Right cardiac atrium (tissue), 5 donors: Measurements from ENCODE around the gene CEMIP2. TPM values are rescaled to one million over a fixed set of nuclear protein-coding genes. Genes with fewer than 3 reads are reported as not detected.

Source experiments
- ATAC-seq, 2 donors: fragments of 200-7000 bp; cut with Tn5 transposase; one replicate each; pipeline versions ENCODE4 v1.8.0 to v1.9.1; 2020; ENCODE audit warnings: moderate library complexity in 2 of 2, mild to moderate bottlenecking in 1 of 2
- DNase-seq, 3 donors: peaks; one replicate each; pipeline ENCODE4 v3.0.0-alpha.2; 2020
- H3K27ac ChIP-seq: one replicate; pipeline ENCODE4 v1.5.1; 2013; ENCODE audit warnings: mild to moderate bottlenecking, low read length, control low read depth, moderate library complexity
- H3K27me3 ChIP-seq: one replicate; pipeline ENCODE4 v1.6.1; 2013; ENCODE audit not compliant: control insufficient read depth, insufficient read depth
- H3K4me1 ChIP-seq: one replicate; pipeline ENCODE4 v1.6.1; 2013; ENCODE audit warnings: low read length; ENCODE audit not compliant: control insufficient read depth, insufficient read depth
- H3K4me3 ChIP-seq: one replicate; pipeline ENCODE4 v1.5.1; 2013; ENCODE audit warnings: low read length, control low read depth
- H3K9me3 ChIP-seq: one replicate; pipeline ENCODE4 v1.6.1; 2013; ENCODE audit warnings: low read length; ENCODE audit not compliant: control insufficient read depth
- WGBS: extraction: QIAGEN DNeasy Blood & Tissue Kit; methylation state at CpG from one replicate; pipeline ENCODE4 v1.1.7; 2013; 5-methylcytosine and 5-hydroxymethylcytosine counted together
- intact Hi-C, 4 donors: fragments of 100-400 bp; cut with DNase I; formaldehyde crosslinking; loops; one replicate each; pipeline versions ENCODE4 v1.11.0 to v1.14.0; 2022 to 2023
- polyA plus RNA-seq: library from polyadenylated mRNA; stranded (reverse); fragments of 200-250 nt; gene quantifications from one replicate; pipeline ENCODE4 v1.2.3, GENCODE V29; 2013
- total RNA-seq, 4 donors: library from RNA; stranded (reverse); fragmentation: NEBNext Ultra II Directional; extraction: Animal tissue kit (Norgen Biotek cat#: 25700); gene quantifications; one replicate each; pipeline ENCODE4 v1.2.1, GENCODE V29; 2021
- donor health status: healthy with polysubstance abuse.
- donor health status: DM: no; HTN: yes; CAD: no.
- donor health status: DM: no; HTN: no; CAD: no.
- donor health status: DM: no; HTN: yes; CAD: no; lungs with severe emphysema.
- donor health status: DM: yes; HTN: yes; CAD: no.

Gene CEMIP2
- total and polyA plus RNA-seq, 5 donors: 12.1 to 66.9 (median 39.9) TPM

DNA sequence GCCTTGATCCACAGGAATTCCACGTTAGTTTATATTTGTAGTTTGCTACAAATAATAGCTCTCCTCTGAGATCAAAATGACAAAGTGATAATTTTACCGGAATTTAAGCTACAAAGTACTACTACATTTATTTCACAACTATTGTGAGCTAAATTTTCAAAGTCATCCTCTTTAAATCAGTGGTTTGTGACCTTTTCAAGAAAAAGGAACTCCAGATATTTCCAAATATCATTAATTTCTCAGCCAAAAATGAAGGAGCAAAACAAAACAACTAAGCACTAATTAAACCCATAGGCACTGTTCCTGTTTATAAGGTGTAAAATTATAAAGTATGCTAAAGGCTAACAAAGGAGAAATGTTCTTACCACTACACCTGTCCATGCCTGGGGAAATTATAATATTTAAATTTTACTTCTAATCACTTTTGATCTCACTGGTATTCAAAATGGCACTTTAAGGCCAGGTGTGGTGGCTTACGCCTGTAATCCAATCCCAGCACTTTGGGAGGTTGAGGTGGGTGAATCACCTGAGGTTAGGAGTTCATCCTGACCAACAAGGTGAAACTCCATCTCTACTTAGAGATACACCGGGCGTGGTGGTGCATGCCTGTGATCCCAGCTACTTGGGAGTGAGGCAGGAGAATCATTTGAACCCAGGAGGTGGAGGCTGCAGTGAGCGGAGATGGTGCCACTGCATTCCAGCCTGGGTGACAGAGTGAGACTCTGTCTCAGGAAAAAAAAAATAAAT lies 77.5 kb downstream of the CEMIP2 start:
- no peak overlapping the region for H3K4me3 ChIP-seq
- DNase-seq (no peak), ATAC-seq (no peak)
- no peaks in the 10 kb centered on the region for H3K27me3 ChIP-seq
- WGBS: 96% methylated on average over 6 of the region's 6 CpGs
- no peaks in the 10 kb centered on the region for H3K9me3 ChIP-seq
- intact Hi-C loops: no loop called here
- no peak overlapping the region for H3K27ac ChIP-seq
- H3K4me1 ChIP-seq: no peaks in the 10 kb centered on the region

DNA sequence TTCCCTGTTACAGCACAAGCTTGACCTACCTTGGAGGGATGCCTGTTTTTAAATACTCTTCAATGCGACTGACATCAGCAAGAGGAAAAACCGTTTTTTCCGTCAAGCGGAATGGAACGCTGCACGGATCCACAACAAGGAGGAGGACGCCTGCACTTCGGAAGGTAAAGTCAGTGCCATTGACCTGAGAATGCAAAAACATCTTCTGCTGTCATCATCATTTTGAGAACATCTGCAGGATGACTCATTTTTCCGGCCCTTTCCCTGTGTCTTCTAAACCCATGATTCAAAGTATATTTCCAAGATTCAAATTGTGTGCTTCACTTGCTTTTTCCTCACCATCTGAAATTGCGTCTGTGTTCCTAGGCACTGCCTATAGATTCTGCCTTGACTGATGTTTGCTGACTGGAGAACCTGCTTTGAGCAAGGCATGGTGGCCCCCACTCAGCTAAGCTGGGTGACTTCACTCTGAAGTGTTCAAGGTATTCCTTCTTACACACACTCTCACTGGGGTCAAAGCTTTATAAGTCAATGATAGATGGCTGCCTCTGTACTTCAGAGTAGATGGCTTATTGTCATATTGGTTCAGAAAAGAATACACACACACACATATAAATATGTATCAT lies 78.1 kb downstream of the CEMIP2 start:
- no peak for ATAC-seq
- no peak overlapping the region for H3K27ac ChIP-seq
- H3K4me3 ChIP-seq: no peak overlapping the region
- no peaks in the 10 kb centered on the region for H3K27me3 ChIP-seq
- 86% methylated on average over 10 of the region's 10 CpGs for WGBS
- H3K4me1 ChIP-seq: no peaks in the 10 kb centered on the region
- intact Hi-C loops: no loop called here
- H3K9me3 ChIP-seq: no peaks in the 10 kb centered on the region
- no peak for DNase-seq

DNA sequence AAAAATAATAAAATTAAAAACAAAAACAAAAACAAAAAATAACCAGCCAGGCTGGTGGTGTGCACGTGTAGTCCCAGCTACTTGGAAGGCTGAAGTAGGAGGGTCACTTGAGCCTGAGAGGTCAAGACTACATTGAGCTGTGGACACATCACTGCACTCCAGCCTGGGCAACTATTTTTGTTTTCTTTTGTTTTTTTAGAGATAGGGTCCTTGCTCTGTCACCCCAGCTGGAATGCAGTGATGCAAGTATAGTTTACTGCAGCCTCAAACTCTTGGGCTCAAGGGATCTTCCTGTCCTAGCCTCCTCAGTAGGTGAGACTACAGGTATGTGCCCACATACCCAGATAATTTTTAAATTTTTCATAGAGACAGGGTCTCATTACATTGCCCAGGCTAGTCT lies 80.6 kb downstream of the CEMIP2 start:
- Histone ChIP-seq H3K4me1 (peaks cover 7% of the 10 kb centered on the region), H3K27me3 (no peaks in the 10 kb centered on the region), H3K27ac (no peak overlapping the region), H3K9me3 (no peaks in the 10 kb centered on the region), H3K4me3 (no peak overlapping the region)
- DNase-seq (no peak), ATAC-seq (no peak)
- intact Hi-C loops: no loop called here
- WGBS: 78% methylated on average over 1 of the region's 1 CpG

DNA sequence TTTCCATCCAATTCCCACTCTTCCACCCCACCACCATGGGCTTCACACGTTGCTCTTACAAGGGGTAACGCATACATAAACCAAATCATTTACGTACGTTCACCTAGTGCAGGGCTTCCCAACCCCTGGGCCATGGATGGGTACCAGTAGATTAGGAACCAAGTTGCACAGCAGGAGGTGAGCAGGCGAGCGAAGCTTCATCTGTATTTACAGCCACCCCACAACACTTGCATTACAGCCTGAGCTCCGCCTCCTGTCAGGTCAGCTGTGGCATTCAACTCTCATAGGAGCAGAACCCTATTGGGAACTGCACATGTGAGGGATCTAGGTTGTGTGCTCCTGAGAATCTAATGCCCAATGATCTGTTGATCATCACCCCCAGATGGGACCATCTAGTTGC lies 82.3 kb downstream of the CEMIP2 start:
- Histone ChIP-seq H3K9me3 (no peaks in the 10 kb centered on the region), H3K4me3 (no peak overlapping the region), H3K4me1 (peaks cover 7% of the 10 kb centered on the region), H3K27me3 (no peaks in the 10 kb centered on the region), H3K27ac (no peak overlapping the region)
- ATAC-seq: no peak
- intact Hi-C loops: no loop called here
- no peak for DNase-seq
- 94% methylated on average over 7 of the region's 7 CpGs for WGBS

DNA sequence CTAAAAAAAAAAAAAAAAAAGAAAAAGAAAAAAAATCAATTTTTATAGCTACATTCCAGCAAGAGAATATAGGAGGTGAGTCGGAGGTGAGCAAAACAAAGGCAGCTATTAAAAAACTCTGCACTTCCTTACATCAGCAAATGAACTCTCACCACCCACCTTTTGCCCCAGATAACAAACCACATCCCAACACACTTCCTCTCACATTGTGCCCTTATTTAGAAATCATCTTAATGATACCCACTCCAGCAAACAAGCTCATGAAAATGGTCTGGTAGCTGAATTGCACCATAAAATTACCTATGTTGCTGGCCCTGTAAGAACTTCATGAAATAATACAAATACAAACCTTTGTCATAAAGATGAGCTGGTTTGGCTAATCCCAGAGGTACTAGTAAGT lies 82.9 kb downstream of the CEMIP2 start:
- 67% methylated on average over 1 of the region's 1 CpG for WGBS
- ATAC-seq (peak in 1 of 2 donors; percentile 26), DNase-seq (no peak)
- Histone ChIP-seq H3K9me3 (no peaks in the 10 kb centered on the region), H3K4me1 (peaks cover 7% of the 10 kb centered on the region), H3K4me3 (no peak overlapping the region), H3K27me3 (no peaks in the 10 kb centered on the region), H3K27ac (no peak overlapping the region)
- intact Hi-C loops: no loop called here

DNA sequence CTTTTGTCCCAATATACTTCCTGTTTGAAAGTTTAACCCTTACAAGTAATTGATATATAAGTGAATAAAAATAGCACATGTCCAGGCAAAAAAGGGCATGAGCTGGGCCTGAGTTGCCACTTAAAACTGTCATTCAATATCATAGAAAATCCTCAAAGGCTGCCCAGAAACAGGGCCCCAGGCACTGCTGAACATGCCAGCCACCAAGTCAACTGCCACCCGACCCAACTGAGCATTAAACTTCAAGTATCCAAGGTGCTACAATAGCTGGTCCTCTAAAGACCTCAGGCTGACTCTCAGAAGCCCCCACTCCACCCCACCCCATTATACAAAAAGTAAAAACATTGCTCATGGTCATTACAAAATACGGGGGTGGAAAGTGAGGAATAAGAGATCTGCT lies 83.7 kb downstream of the CEMIP2 start:
- ATAC-seq: no peak
- no peak for DNase-seq
- Histone ChIP-seq H3K27ac (no peak overlapping the region), H3K27me3 (no peaks in the 10 kb centered on the region), H3K4me3 (no peak overlapping the region), H3K4me1 (peaks cover 8% of the 10 kb centered on the region), H3K9me3 (no peaks in the 10 kb centered on the region)
- intact Hi-C loops: no loop called here
- WGBS: 80% methylated on average over 2 of the region's 2 CpGs

DNA sequence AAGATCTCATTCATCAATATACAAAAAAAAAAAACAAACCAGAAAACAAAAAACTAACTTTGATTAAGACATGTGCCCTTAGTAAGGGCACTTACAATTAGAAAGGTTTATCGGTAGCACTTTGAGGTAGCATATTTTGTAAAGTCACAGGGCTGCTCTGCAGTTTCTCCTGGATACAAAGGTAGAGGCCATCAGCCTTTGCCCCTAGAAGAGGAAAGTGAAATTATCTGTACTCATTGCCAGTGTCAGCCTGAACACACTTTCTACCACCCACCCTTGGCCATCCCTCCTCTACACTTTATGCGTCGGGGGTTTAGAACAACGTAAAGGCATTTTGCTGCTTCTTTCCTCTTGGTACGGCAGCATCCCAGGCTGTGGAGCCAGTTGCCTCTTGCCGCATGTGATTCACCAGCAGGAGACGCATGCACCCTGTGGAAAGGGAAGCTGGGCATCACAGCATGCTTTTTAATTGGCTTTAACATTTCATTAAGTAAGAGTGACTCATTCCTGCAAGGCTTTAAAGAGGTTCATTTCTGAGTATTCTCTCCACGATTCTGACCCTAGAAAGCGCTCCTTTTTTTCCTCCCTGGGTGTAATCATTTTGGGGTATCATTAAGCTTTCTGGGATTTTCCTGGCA lies 84.6 kb downstream of the CEMIP2 start:
- H3K9me3 ChIP-seq: no peaks in the 10 kb centered on the region
- H3K4me1 ChIP-seq: peaks cover 10% of the 10 kb centered on the region
- H3K4me3 ChIP-seq: no peak overlapping the region
- 69% methylated on average over 9 of the region's 9 CpGs for WGBS
- H3K27ac ChIP-seq: no peak overlapping the region
- no peaks in the 10 kb centered on the region for H3K27me3 ChIP-seq
- intact Hi-C loops: no loop called here
- peak; percentile 24 to 46 for ATAC-seq
- DNase-seq: peak; percentile 35 to 72 (median 62)

DNA sequence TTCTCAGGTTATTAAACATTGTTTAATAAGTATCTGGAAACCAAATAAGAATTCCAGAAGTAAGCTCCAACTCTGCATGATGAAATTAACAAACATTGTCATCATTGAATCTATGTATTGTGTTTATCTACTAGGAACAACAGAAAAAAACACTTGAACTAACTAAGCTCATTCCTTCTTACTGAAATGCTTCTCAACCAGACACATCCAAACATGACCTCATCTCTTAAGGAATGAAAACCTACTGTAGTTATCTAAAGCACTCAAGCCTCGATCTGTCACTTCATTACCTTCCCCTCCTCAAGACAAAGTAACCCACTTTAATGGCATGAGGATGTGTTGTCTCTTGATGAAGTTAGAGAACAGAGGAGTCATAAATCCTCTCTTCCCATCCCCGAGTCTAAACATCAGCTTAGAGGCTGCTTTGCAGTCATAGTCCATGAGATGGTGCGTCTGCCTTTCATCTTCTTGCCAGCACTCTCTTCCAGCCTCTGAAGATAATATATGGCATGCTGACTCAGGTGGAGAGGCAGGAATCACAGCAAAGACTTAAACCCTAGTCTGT lies 86.5 kb downstream of the CEMIP2 start:
- Histone ChIP-seq H3K4me3 (no peak overlapping the region), H3K27me3 (no peaks in the 10 kb centered on the region), H3K27ac (no peak overlapping the region), H3K4me1 (peaks cover 10% of the 10 kb centered on the region), H3K9me3 (no peaks in the 10 kb centered on the region)
- ATAC-seq (no peak), DNase-seq (no peak)
- intact Hi-C loops: no loop called here
- WGBS: 63% methylated on average over 3 of the region's 3 CpGs

DNA sequence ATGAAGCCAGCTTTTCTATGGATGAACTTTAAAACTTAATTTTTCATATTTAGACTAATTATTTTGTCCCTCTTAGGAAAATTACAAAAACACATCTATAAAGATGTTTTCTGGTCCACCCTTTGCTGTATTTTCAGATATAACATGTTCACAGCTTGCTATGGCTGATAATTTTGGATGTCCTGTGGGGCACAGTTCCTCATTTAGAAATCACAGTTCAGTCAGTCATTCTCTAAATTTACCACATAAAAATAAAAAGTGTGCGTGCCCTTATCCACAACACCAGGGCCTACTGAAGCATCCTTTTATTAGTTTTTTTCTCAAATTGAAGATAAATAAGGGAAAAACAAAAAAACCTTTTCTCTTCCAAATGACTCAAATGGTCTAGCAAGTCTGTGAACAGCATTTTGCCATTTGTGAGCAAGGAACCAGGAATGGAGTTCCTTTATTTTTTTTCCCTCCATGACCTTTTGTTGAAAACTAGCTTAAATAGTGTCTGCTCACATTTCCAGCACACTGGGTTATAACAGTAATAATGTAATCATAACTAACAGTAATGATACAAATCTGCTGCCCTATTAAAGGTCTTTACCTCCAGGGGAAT lies 87.1 kb downstream of the CEMIP2 start:
- Histone ChIP-seq H3K4me3 (no peak overlapping the region), H3K9me3 (no peaks in the 10 kb centered on the region), H3K27ac (no peak overlapping the region), H3K4me1 (peaks cover 10% of the 10 kb centered on the region), H3K27me3 (no peaks in the 10 kb centered on the region)
- ATAC-seq (no peak), DNase-seq (no peak)
- intact Hi-C loops: no loop called here
- 40% methylated on average over 1 of the region's 1 CpG for WGBS

DNA sequence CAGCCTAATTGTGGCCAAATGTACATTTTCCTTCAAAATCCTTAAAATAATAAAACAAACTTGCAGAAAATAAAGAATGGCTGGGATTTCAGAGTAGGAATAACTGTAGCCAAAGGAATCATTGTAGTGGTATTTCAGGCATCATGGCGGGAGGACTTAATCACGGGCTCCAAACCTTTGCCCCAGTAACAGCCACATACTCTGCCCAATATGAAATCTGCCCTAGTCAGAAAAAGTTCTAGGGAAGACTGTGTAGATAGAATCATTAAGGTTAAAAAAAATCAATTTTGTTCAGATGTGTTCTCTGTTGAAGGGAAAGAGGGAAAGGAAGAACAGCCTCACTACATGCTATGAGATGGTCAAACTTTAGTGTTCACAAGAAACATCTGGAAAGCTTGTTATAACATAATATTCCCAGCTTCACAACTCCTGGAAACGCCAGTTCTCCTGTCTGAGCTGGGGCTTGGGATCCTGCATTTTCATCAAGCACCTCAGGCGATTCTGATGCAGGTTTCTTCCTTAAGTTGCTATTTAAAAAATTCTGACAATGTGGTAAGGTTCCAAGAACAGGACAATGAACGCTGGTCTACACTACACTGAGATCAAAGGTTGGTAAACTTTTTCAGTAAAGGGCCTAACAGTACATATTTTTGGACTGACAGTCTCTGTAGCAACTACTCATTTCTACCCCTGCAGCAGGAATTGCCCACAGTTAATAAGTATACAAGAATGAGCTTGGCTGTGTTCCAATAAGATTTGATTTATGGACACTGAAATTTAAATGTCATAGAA lies 87.9 kb downstream of the CEMIP2 start:
- ATAC-seq (no peak), DNase-seq (no peak)
- Histone ChIP-seq H3K27me3 (no peaks in the 10 kb centered on the region), H3K4me1 (peaks cover 10% of the 10 kb centered on the region), H3K4me3 (no peak overlapping the region), H3K9me3 (no peaks in the 10 kb centered on the region), H3K27ac (no peak overlapping the region)
- intact Hi-C loops: no loop called here
- 44% methylated on average over 5 of the region's 5 CpGs for WGBS
